GM18517 (cell line): ENCODE measurements around the gene CD200R1L.
"Not testable (repeated sequence)": the region's sequence is repeated elsewhere in the genome, so short reads cannot be mapped to it uniquely, and the experiment has no call there.

Experiments
- ATAC-seq: cut with Tn5 transposase; IDR thresholded peaks from one replicate; pipeline ENCODE4 v1.9.1; 2021; ENCODE audit warnings: mild to moderate bottlenecking, moderate library complexity; ENCODE audit not compliant: unreplicated experiment

Gene CD200R1L

GRCh38 chr3:112846764-112847163 is at the start of gene CD200R1L:
Gene CD200R1L (minus strand): TSS chr3:112846864. CDS start chr3:112829367, 17,497 bp downstream.
- ATAC-seq, result no peak

- ATAC-seq, result no peak
Measured at GRCh38 chr3:112894258-112894657, 47.6 kb upstream of the CD200R1L start.

GRCh38 chr3:112889357-112889756 is 42.7 kb upstream of the CD200R1L start:
- no peak for ATAC-seq

- ATAC-seq, result no peak
Measured at GRCh38 chr3:112888381-112889085, 41.9 kb upstream of the CD200R1L start.

GRCh38 chr3:112884678-112885290 is 38.1 kb upstream of the CD200R1L start:
- ATAC-seq, result no peak

GRCh38 chr3:112881891-112882290 is 35.2 kb upstream of the CD200R1L start:
- ATAC-seq, result no peak

- ATAC-seq, result no peak
Measured at GRCh38 chr3:112875561-112875960, 28.9 kb upstream of the CD200R1L start.

GRCh38 chr3:112874725-112875124 is 28.1 kb upstream of the CD200R1L start:
- no peak for ATAC-seq

- peak; percentile 68 for ATAC-seq
Measured at GRCh38 chr3:112873632-112874031, 27.0 kb upstream of the CD200R1L start.

GRCh38 chr3:112871735-112872134 is 25.1 kb upstream of the CD200R1L start:
- ATAC-seq, result no peak

- no peak for ATAC-seq
Measured at GRCh38 chr3:112865757-112866156, 19.1 kb upstream of the CD200R1L start.

GRCh38 chr3:112860898-112861297 is 14.2 kb upstream of the CD200R1L start:
- no peak for ATAC-seq

GRCh38 chr3:112858410-112859069 is 11.9 kb upstream of the CD200R1L start:
- no peak for ATAC-seq

GRCh38 chr3:112857526-112857925 is 10.9 kb upstream of the CD200R1L start:
- ATAC-seq, result no peak

GRCh38 chr3:112856537-112856936 is 9.9 kb upstream of the CD200R1L start:
- no peak for ATAC-seq

- ATAC-seq, result no peak
Measured at GRCh38 chr3:112855883-112856282, 9.2 kb upstream of the CD200R1L start.

- ATAC-seq, result not testable (repeated sequence)
Measured at GRCh38 chr3:112855074-112855473, 8.4 kb upstream of the CD200R1L start.

- no peak for ATAC-seq
Measured at GRCh38 chr3:112848196-112848595, 1.5 kb upstream of the CD200R1L start.

- no peak for ATAC-seq
Measured at GRCh38 chr3:112847692-112848091, 1.0 kb upstream of the CD200R1L start.

GRCh38 chr3:112845772-112846171 is 892 bp downstream of the CD200R1L start:
- no peak for ATAC-seq

GRCh38 chr3:112829046-112829445 is 17.6 kb downstream of the CD200R1L start:
- no peak for ATAC-seq
